BE2C (cell line): Measurements from ENCODE around the gene CDKN2B-AS1. TPM values are rescaled to one million over a fixed set of nuclear protein-coding genes. Genes with fewer than 3 reads are reported as not detected.
A peak's percentile ranks its signal among the peaks of the same experiment; 100 is the strongest.
"Not testable (repeated sequence)": the region's sequence is repeated elsewhere in the genome, so short reads cannot be mapped to it uniquely, and the experiment has no call there.

Experiments used
- DNase-seq: peaks from one replicate; pipeline ENCODE4 v3.0.0-alpha.2; 2020
- H3K27me3 ChIP-seq: fragments of 250-450 bp; sonication (Bioruptor Pico); 2 replicates; pipeline ENCODE4 v1.5.1; 2020; ENCODE audit warnings: mild to moderate bottlenecking
- H3K36me3 ChIP-seq: fragments of 250-450 bp; sonication (Bioruptor Pico); 2 replicates; pipeline ENCODE4 v1.5.1; 2020; ENCODE audit warnings: mild to moderate bottlenecking
- H3K4me1 ChIP-seq: fragments of 250-450 bp; sonication (Bioruptor Pico); 2 replicates; pipeline ENCODE4 v1.5.1; 2020
- H3K4me3 ChIP-seq: 2 replicates; pipeline ENCODE4 v1.5.1; 2011; ENCODE audit warnings: low read depth, low read length
- H3K9me3 ChIP-seq: fragments of 250-450 bp; sonication (Bioruptor Pico); 2 replicates; pipeline ENCODE4 v1.5.1; 2020
- CTCF ChIP-seq: IDR thresholded peaks from 2 replicates; pipeline ENCODE4 v1.5.1; 2012; ENCODE audit warnings: mild to moderate bottlenecking, low read depth, low read length
- polyA plus RNA-seq: library from polyadenylated mRNA; unstranded; fragments of >200 nt; gene quantifications from one replicate; pipeline ENCODE4 v1.2.1, GENCODE V29; 2012; ENCODE audit warnings: low read depth, missing spikeins; ENCODE audit not compliant: insufficient read length, insufficient read depth

Gene CDKN2B-AS1
- not detected for polyA plus RNA-seq

- H3K4me1 ChIP-seq = no peaks in the 10 kb centered on the region
- no peak; the same call in 1 of the 2 replicates for TF ChIP-seq CTCF
- H3K36me3 ChIP-seq = peaks cover 4% of the 10 kb centered on the region
- DNase-seq = peak; percentile 93
- H3K9me3 ChIP-seq = no peaks in the 10 kb centered on the region
- H3K4me3 ChIP-seq = peak within 1 kb of the TSS; percentile 98
- H3K27me3 ChIP-seq = no peaks in the 10 kb centered on the region
These were observed at the start of gene CDKN2B-AS1 for GRCh38 chr9:21994556-21995005. TSS of gene CDKN2B-AS1 (plus strand) at chr9:21994791.

GRCh38 chr9:21945606-21946005 is 49.0 kb upstream of the CDKN2B-AS1 start:
- Histone ChIP-seq H3K27me3 (no peaks in the 10 kb centered on the region), H3K4me1 (no peaks in the 10 kb centered on the region), H3K9me3 (no peaks in the 10 kb centered on the region), H3K36me3 (no peaks in the 10 kb centered on the region), H3K4me3 (no peak overlapping the region)
- no peak for DNase-seq
- no peak for TF ChIP-seq CTCF

- Histone ChIP-seq H3K36me3 (no peaks in the 10 kb centered on the region), H3K4me3 (no peak overlapping the region), H3K4me1 (no peaks in the 10 kb centered on the region), H3K27me3 (peaks cover 6% of the 10 kb centered on the region), H3K9me3 (0 out of 2 replicates have a peak, but pooled peaks cover 3% of the 10 kb centered on the region)
- TF ChIP-seq CTCF = no peak
- no peak for DNase-seq
These were observed 35.8 kb upstream of the CDKN2B-AS1 start for GRCh38 chr9:21958833-21959232.

- H3K9me3 ChIP-seq, H3K36me3 ChIP-seq, H3K4me3 ChIP-seq, H3K27me3 ChIP-seq, DNase-seq, H3K4me1 ChIP-seq: not testable (repeated sequence)
These were observed 35.3 kb upstream of the CDKN2B-AS1 start for GRCh38 chr9:21959268-21959667.

- H3K27me3 ChIP-seq = peaks cover 14% of the 10 kb centered on the region
- TF ChIP-seq CTCF = no peak
These were observed 33.0 kb upstream of the CDKN2B-AS1 start for GRCh38 chr9:21961569-21961968.

GRCh38 chr9:21964925-21965385 is 29.6 kb upstream of the CDKN2B-AS1 start:
- Histone ChIP-seq H3K36me3 (peaks cover 31% of the 10 kb centered on the region), H3K4me3 (no peak overlapping the region), H3K27me3 (peaks cover 14% of the 10 kb centered on the region), H3K4me1 (peaks cover 3% of the 10 kb centered on the region), H3K9me3 (0 out of 2 replicates have a peak, but pooled peaks cover 9% of the 10 kb centered on the region)
- no peak for TF ChIP-seq CTCF
- DNase-seq = no peak

More at GRCh38 chr9:21961569-21961968, 33.0 kb upstream of the CDKN2B-AS1 start:
- H3K9me3 ChIP-seq = 0 out of 2 replicates have a peak, but pooled peaks cover 9% of the 10 kb centered on the region
- no peak overlapping the region for H3K4me3 ChIP-seq
- peaks cover 4% of the 10 kb centered on the region for H3K36me3 ChIP-seq
- no peak for DNase-seq
- peaks cover 3% of the 10 kb centered on the region for H3K4me1 ChIP-seq
